ES-I3 (cell line): Measurements from ENCODE around the gene FRS2.
"Not testable (repeated sequence)": the region's sequence is repeated elsewhere in the genome, so short reads cannot be mapped to it uniquely, and the experiment has no call there.

Source experiments
- H3K36me3 ChIP-seq: 2 replicates; pipeline ENCODE4 v1.6.1; 2013; ENCODE audit warnings: mild to moderate bottlenecking, low read length, control low read depth, moderate library complexity; ENCODE audit not compliant: insufficient read depth
- H3K4me1 ChIP-seq: 2 replicates; pipeline ENCODE4 v1.6.1; 2013; ENCODE audit warnings: mild to moderate bottlenecking, control low read depth, low read length; ENCODE audit not compliant: insufficient read depth
- H3K9ac ChIP-seq: 2 replicates; pipeline ENCODE4 v1.6.1; 2013; ENCODE audit warnings: low read depth, mild to moderate bottlenecking, low read length, moderate library complexity
- H3K9me3 ChIP-seq: 2 replicates; pipeline ENCODE4 v1.6.1; 2013; ENCODE audit warnings: mild to moderate bottlenecking, low read length, moderate library complexity; ENCODE audit not compliant: control insufficient read depth, insufficient read depth

The FRS2 gene

DNA sequence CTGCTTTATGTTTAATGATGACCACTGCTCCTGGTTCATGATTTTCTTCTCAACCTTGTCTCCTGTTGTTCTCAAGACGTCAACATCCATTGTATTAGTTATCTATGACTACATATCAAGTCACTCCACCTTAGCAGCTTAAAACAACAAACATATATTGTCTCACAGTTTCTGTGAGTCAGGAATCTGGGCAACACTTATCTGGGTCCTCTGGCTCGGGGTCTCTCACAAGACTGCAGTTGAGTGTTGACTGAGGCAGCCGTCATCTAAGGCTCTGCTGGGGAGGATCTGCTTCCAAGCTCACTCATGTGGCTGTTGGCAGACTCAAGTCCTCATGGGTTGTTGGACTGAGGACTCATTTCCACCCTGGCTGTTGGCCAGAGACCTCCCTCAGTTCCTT lies 27.3 kb upstream of the FRS2 start:
- no peaks in the 10 kb centered on the region for H3K36me3 ChIP-seq
- no peaks in the 10 kb centered on the region for H3K4me1 ChIP-seq
- no peak overlapping the region for H3K9ac ChIP-seq
- no peaks in the 10 kb centered on the region for H3K9me3 ChIP-seq

GRCh38 chr12:69443916-69444315 lies 26.3 kb upstream of the FRS2 start:
- no peaks in the 10 kb centered on the region for H3K4me1 ChIP-seq
- no peaks in the 10 kb centered on the region for H3K9me3 ChIP-seq
- H3K9ac ChIP-seq = no peak overlapping the region
- no peaks in the 10 kb centered on the region for H3K36me3 ChIP-seq

DNA sequence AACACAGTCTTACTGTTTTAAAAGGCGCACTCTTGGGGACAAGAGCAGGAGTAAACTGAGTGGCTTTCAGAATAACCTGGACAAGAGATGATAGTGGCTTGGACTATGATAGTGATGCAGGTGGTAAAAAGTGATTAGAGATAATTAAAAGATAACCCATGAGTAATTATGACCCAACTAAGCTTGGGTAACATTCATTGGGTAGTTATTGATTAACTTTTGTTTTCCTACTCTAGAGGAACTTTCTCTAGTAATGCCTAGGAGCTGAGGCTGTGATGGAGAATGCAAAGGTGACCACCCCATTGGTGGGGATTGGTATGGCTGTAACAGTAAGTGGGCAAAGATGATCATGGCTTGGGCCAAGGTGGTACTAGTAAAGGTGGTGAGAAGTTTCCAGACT lies 22.3 kb upstream of the FRS2 start:
- Histone ChIP-seq H3K9me3 (no peaks in the 10 kb centered on the region), H3K36me3 (no peaks in the 10 kb centered on the region), H3K4me1 (no peaks in the 10 kb centered on the region), H3K9ac (no peak overlapping the region)

DNA sequence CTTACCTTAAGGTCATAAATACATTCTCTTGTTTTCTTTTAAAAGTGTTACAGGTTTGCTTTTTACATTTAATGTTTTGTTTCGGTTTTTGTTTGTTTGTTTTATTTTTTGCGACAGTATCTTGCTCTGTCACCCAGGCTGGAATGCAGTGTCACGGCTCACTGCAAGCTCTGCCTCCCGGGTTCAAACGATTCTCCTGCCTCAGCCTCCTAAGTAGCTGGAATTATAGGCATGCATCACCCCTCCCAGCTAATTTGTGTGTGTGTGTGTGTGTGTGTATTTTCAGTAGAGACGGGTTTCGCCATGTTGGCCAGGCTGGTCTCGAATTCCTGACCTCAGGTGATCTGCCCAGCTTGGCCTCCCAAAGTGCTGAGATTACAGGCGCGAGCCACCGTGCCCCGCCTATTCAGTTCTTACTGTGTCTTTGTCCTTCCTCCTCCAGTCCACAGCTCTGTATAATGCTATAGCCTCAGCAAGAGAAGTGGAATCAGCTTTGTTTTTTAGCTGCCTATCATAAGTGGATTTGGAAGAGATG lies 17.5 kb upstream of the FRS2 start:
- H3K9ac ChIP-seq, H3K9me3 ChIP-seq, H3K36me3 ChIP-seq, H3K4me1 ChIP-seq: not testable (repeated sequence)

DNA sequence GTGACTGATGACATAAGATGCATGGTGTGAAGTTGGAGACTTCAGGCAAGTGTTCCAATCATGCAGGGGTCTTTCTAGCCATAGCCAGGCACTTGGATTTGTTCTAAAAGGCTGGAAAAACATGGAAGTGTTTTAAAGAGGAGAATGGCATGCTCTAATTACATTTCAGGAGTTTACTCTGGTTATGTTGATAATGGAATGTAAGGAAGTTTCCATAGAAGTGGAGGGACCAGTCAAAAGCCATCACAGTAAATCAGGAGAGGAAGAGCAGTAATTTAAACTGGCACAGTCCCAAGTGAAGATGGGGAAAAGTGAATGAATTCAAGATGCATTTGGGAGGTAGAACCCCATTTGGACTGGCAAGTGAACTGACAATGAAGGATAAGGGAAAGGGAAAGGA lies 13.9 kb upstream of the FRS2 start:
- no peaks in the 10 kb centered on the region for H3K9me3 ChIP-seq
- H3K4me1 ChIP-seq = no peaks in the 10 kb centered on the region
- H3K9ac ChIP-seq = no peak overlapping the region
- no peaks in the 10 kb centered on the region for H3K36me3 ChIP-seq

DNA sequence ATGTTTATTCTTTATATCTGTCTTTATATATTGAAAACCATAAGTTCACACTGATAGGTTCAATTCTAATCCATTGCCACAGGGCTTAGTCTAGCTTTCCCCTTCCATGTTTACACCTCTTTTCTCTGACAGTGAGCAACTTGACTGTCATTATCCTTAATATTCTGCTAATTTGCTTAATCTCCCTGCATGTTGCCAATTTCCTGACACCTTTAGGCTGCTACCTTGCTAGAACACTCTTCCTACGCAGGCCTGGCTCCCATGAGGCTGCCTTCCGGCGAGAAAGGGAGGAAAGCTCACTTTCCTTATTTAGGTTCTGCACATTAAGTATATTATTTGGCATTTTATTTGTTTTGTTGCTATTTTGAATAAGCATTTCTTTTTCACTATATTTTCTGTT lies 12.8 kb upstream of the FRS2 start:
- H3K9me3 ChIP-seq = no peaks in the 10 kb centered on the region
- H3K36me3 ChIP-seq = no peaks in the 10 kb centered on the region
- no peak overlapping the region for H3K9ac ChIP-seq
- H3K4me1 ChIP-seq = no peaks in the 10 kb centered on the region

- no peak overlapping the region for H3K9ac ChIP-seq
- no peaks in the 10 kb centered on the region for H3K4me1 ChIP-seq
- H3K36me3 ChIP-seq = no peaks in the 10 kb centered on the region
- no peaks in the 10 kb centered on the region for H3K9me3 ChIP-seq
Observed at GRCh38 chr12:69459477-69459876, 10.7 kb upstream of the FRS2 start.

DNA sequence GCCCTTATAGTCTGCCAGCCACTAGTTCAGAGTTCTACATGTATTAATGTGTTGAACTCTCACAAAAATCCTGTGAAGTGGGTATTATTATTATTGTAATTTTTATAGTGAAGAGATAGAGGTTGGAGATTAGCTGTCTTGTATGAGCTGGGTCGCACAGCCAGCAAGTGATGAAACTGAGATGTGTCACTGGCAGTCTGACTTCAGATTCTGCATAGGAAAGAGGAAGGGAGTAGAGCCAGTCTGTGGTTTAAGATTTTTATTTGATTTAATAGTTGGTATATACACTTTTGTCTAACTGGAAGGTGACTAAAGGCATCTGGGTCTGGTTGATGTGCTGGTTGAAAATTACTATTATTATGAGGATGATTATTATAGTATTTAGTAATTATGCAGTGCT lies 5.8 kb upstream of the FRS2 start:
- Histone ChIP-seq H3K9me3 (no peaks in the 10 kb centered on the region), H3K9ac (no peak overlapping the region), H3K4me1 (peaks cover 8% of the 10 kb centered on the region; the same call in 1 of the 2 replicates), H3K36me3 (no peaks in the 10 kb centered on the region)

- H3K36me3 ChIP-seq = no peaks in the 10 kb centered on the region
- H3K4me1 ChIP-seq = peaks cover 14% of the 10 kb centered on the region; the same call in 1 of the 2 replicates
- H3K9me3 ChIP-seq = no peaks in the 10 kb centered on the region
- no peak overlapping the region for H3K9ac ChIP-seq
Observed at GRCh38 chr12:69466867-69467266, 3.3 kb upstream of the FRS2 start.

DNA sequence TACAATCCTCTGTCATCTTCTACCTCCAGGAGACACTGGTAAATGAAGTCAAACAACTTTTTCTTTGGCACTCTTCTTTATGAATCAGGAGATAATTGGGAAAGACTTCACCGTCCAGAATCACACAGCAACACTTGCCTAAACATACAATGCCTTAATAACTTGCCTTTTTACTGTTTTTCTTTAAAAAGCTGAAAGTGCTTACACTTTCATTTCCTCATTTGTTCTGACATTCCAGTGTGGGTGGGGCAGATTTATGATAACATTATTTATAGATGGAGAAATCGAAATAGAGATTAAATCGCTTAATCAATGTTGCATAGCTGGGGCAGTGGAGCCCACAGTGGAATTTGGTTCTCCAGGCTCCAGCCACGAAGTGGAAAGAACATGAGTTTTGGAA lies 2.8 kb upstream of the FRS2 start:
- H3K9me3 ChIP-seq = no peaks in the 10 kb centered on the region
- no peak overlapping the region for H3K9ac ChIP-seq
- peaks cover 15% of the 10 kb centered on the region; the same call in 1 of the 2 replicates for H3K4me1 ChIP-seq
- no peaks in the 10 kb centered on the region for H3K36me3 ChIP-seq

- Histone ChIP-seq H3K4me1 (peaks cover 20% of the 10 kb centered on the region; the same call in 1 of the 2 replicates), H3K9ac (no peak overlapping the region), H3K9me3 (no peaks in the 10 kb centered on the region)
Observed at GRCh38 chr12:69468237-69469026, 1.8 kb upstream of the FRS2 start.

DNA sequence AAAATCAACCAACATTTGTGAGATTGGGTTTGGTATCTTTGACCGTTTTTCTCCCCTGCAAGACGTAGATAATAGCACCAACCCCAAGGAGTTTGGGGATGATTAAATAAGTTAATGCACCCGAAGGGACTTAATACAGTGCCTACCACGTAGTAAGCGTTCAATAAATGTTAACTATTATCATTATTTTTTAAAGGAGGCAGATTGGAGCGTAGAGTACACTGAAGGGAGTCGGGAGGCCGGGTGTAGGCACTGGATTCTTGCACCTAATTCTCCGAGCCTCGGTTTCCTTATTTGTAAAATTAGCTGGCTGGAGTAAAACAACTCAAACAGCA lies 367 bp upstream of the FRS2 start:
- H3K4me1 ChIP-seq = peaks cover 23% of the 10 kb centered on the region; the same call in 1 of the 2 replicates
- H3K9ac ChIP-seq = peak overlapping the region; percentile 73; the same call in 1 of the 2 replicates
- H3K36me3 ChIP-seq = no peaks in the 10 kb centered on the region
- H3K9me3 ChIP-seq = no peaks in the 10 kb centered on the region

More at GRCh38 chr12:69468237-69469026, 1.8 kb upstream of the FRS2 start:
- H3K36me3 ChIP-seq = no peaks in the 10 kb centered on the region

DNA sequence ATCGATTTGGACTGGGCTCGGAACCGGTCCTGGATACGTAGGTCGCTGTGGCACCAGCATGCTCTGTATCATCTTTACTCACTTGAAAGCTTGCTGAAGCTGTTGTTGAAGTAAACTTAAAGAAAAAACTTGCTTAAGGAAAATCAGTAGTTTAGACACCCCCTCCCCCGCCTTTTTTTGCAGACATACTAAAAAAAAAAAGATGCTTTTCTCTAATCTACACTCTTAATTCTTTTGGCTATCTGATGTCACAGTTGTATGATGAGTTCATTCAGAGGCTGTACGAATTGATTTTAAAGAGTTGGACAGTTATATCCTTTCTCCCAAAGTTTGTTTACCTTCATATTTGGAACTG lies 865 bp downstream of the FRS2 start:
- no peaks in the 10 kb centered on the region for H3K36me3 ChIP-seq
- H3K4me1 ChIP-seq = peaks cover 31% of the 10 kb centered on the region; the same call in 1 of the 2 replicates
- H3K9ac ChIP-seq = peak overlapping the region; percentile 73
- no peaks in the 10 kb centered on the region for H3K9me3 ChIP-seq

DNA sequence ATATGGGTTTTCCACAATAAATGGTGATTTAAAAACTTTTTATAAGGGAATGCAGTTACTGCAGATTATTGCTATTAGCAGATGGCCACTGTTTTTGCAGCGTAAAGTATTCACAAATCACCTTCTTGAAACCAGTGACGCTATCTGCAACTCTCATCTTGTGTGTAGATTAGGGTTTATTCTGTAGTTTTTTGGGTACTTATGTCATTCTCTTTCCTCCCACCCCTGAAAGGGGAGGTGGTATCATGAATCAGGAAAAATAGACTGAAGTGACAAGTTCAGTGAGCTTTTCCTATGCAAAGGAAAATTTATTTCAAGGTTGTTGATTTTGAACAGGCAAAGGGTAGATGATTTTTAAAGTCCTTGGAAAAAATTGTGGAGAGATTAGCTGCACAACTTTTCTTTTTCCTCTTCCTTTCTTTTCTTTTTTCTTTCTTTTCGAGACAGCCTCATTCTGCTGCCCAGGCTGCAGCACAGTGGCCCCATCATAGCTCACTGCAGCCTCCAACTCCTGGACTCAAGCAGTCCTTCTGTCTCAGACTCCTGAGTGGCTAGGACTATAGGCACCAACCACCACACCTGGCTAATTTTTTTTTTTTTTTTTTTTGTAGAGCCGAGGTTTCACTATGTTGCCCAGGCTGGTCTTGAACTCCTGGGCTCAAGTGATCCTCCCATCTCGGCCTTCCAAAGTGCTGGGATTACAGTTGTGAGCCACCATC lies 1.6 kb downstream of the FRS2 start:
- Histone ChIP-seq H3K4me1 (peaks cover 32% of the 10 kb centered on the region; the same call in 1 of the 2 replicates), H3K9ac (peak overlapping the region; percentile 73)

GRCh38 chr12:69473262-69473661 lies 3.1 kb downstream of the FRS2 start:
- H3K9me3 ChIP-seq = no peaks in the 10 kb centered on the region
- no peak overlapping the region for H3K9ac ChIP-seq
- no peaks in the 10 kb centered on the region for H3K36me3 ChIP-seq
- peaks cover 27% of the 10 kb centered on the region; the same call in 1 of the 2 replicates for H3K4me1 ChIP-seq

More for the DNA sequence above, 1.6 kb downstream of the FRS2 start:
- Histone ChIP-seq H3K9me3 (no peaks in the 10 kb centered on the region), H3K36me3 (no peaks in the 10 kb centered on the region)
